GM20431 (cell line): Measurements from ENCODE around the gene CGN.

Experiments
- in situ Hi-C: fragments of 300-500 bp; cut with MseI, MboI; formaldehyde crosslinking; loops from one replicate; pipeline ENCODE4 v1.15.0; 2020; ENCODE audit warnings: low sequenced_read_pairs; ENCODE audit not compliant: unreplicated experiment

The CGN gene

DNA sequence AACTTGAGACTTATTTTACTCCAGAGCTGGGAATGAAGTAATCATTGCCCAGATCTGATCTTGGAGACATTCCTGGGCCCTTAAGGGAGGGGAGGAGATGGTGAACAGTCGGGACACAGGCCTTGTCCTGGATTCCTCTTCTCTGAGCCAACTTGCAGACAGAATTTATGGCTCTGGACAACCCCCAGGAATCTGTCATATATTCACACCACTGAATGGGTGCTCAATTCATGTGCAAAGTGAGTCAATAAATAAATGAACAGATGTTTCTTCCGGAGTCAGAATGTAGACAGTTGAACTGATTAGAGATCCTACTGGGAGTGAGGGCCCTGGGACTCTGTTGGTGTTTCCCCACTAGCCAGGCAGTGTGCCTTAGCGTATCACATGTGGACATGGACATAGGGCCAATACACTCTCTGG is 31.5 kb downstream of the CGN start:
- in situ Hi-C loops = no loop called here

DNA sequence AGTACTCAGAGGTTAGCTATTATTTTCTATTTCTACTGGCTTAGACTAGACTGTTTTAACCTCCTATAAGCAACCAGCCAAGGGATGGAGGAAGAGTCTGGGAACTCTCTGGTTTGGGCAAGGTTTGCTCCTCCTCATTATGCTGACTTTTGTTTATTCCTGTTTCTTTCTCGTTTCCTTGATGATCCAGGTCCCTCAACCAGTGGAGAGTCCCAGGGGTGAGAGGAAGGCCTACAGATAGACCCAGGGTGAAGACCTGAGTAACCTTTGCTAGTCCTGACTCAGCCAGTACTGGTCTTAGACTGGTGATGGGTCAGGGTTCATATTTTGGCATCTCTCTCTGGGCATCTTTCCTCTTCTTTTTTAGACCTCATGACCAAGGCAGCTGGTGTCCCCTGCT is 34.4 kb downstream of the CGN start:
- in situ Hi-C loops = no loop called here

DNA sequence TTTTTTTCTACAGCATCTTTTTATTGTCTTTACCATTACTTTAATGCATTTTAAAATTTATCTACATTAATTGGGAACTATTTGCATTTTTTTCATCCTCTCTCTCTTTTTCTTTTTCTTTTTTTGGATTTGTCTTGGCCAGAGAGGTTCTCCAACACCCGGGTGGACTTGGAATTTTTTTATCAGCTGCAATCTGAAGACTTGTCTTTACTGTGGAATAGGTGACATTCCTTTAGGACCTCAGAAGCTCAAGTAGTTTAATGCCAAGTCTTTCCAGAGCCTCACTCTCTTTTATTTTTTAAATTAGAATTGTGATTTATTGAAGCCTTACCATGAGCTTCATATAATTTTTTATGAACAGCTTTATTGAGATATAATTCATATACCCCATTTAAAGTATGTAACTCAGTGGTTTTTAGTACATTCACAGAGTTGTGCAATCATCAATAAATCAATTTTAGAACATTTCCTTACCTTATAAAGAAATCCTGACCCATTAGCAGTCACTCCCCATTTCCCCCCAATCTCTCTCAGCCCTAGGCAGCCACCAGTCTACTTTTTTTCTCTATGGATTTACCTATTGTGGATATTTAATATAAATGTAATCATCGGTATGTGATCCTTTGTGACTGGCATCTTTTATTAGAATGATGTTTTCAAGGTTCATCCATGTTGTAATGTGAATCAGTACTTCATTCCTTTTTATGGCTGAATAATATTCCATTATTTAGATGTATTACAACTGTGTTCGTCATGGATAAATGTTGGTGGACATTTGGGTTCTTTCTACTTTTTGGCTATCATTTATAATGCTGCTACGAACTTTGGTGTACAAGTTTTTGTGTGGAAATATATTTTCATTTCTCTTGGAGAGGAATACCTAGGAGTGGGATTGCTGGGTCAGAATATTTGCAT is 35.1 kb downstream of the CGN start:
- in situ Hi-C loops = no loop called here

- in situ Hi-C loops = no loop called here
These were observed 36.1 kb downstream of the CGN start for GRCh38 chr1:151547119-151547899.

DNA sequence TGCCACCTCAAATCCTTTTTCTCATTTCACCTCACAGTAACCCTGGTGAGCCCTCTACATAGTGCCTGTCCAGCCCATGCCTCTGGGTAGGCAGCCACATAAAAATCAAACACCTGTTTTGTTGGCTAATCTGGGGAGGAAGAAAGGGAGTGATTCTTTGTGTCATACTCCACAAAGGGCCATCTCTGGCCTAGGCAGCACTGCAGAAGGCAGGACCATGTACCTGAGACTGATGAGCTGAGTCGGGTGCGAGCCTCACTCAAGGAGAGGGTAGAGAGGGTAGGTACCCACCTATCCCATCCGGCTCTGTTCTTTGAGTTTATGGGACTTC is 36.7 kb downstream of the CGN start:
- in situ Hi-C loops = no loop called here

DNA sequence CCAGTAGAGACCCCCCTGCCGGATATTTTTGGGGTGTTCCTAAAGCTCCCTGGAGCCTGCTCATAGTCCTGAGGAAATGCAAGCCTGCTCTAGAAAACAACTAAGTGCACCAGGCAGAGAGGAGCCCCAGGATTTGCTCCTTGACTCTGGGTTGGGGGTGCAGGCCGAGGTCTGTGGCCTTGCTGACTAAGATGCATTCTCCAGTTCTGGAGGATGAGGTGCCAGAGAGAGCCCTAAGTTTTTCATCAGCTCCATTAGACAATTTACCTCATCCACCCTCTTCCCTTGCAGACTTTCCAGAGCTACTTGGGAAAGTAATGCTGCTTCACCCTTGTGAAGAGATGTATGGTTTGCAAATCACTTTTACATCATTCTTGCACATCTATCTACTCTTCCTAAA is 38.0 kb downstream of the CGN start:
- in situ Hi-C loops = no loop called here

DNA sequence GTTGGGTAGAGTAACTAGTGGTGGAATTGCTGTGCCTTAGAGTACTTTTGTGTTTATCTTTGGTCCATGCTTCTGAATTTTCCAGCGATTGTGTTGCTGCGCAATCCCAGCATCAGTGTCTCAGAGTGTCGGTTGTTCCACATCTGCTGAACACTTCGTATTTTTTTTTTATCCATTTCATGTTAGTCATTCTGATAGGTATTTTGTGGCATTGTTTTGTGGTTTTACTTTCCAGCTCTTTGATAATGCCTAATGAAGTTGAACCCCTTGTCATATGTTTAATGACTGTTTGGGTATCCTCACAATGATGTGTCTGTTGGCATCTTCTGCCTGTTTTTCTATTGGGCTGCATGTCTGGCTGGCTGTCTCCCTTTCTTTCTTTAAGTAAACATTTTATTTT is 42.5 kb downstream of the CGN start:
- in situ Hi-C loops = no loop called here

- in situ Hi-C loops = no loop called here
These were observed 44.9 kb downstream of the CGN start for GRCh38 chr1:151556052-151556451.

DNA sequence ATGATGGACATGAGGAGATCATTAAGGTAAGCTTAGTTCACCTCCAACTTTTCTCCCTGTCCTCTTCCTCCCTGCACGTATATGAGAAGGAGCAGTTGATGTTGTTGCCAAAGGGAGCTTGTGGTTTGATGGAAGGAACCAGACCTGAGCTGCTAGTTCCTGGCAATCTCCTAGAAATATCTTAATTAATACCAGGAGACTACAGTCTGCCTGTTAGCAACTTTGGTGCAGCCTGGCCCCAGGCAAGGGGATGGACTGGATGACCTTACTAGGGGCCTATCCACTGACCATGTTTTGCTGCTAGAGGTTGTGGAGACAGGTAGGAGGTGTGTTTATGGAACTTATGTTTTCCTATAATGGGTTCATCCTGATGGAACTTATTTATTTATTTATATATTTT is 51.5 kb downstream of the CGN start:
- in situ Hi-C loops = no loop called here

DNA sequence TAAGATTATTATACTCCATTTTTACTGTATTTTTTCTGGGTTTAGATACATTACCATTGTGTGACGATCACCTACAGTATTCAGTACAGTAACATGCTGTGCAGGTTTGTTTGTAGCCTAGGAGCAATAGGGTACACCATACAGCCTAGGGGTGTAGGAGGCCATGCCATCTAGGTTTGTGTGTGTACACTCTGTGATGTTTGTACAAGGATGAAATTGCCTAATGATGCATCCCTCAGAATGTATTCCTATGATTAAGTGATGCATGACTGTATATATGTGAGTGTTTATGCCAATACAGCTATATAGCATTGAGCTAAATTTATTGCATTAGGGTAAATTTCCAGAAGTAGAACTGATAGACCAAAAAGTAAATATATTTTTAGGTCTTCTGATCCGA is 52.2 kb downstream of the CGN start:
- in situ Hi-C loops = no loop called here

GRCh38 chr1:151565502-151566189 is 54.5 kb downstream of the CGN start:
- in situ Hi-C loops = no loop called here

- in situ Hi-C loops = no loop called here
These were observed 57.5 kb downstream of the CGN start for GRCh38 chr1:151568626-151569088.

- in situ Hi-C loops = no loop called here
These were observed 59.6 kb downstream of the CGN start for GRCh38 chr1:151570819-151571218.

DNA sequence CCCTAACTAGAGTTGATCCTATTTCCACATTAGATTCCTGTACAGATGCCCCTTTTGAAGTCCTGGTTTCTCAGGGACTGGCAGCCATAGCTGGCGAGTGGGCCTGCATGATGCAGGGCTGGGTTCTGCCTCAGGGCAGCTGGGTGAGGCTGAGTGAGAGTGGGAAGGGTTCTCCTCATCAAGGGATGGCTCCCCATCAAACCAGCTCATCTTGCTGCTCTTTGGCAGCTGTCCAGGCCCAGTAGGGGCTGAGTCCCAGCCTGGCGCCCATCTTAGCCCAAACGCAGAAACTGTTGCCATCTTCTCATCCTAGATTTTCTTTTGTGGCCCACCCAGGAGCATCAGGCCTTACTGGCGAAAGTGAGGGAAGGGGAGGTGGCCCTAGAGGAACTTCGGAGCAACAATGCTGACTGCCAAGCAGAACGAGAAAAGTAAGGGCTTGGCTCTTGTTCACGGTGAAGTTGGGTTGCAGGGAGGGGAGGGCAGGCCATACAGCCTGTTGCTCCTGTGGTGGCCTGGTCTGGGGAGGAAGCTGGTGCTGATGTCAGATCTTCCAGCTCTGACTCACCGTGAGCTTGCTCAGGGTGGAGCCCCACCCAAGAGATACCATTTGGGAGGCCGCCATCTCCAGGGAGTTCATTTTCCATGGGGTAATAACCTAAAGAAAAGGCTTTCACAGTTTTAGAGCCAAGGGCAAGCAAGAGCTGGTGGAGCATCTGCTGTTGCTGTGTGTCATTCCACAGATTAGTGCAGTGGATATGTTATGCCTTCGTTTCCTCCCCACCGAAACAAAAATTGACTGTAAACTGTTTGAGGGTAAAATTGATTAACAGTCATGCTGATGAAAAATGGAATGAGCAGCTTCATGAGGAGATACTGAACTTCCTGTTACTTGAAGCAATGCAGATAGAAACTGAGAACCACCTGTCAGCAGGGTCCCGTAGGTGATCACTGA is 63.7 kb downstream of the CGN start:
- in situ Hi-C loops = no loop called here

DNA sequence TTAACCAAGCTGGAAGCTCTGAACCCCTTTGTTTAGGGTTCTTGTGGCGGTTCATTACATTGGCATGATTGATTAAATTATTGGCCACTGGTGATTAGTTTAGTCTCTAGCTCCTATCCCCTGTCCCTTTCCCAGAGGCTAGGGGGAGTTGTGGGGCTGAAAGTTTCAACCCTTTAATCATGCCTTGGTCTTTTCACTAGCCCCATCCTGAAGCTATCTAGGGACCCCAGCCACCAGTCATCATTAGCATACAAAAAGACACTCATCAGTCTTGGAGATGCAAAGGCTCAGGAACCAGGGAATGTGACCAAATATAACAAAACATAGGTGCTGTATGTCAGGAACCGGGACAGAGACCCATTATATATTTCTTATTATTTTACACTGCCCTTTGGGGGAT is 66.0 kb downstream of the CGN start:
- in situ Hi-C loops = no loop called here

DNA sequence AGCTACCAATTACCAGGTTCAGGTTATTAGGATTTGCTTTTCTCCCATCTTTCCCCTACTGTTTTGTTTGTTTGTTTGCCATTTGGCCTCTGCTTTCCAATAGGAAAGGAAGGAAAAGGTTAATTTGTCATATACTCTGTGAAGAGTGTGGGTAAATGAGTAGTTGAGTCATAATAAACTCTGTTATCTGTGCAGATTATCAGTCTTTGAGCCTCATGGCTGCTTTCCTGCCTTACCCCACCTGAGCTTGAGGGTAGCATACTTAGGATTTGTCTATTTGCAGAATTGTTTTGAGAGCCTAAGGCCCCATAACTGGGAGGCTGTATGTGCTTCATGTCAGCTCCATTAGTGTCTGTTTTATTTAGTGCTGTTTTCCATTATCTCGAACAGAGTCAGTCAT is 67.8 kb downstream of the CGN start:
- in situ Hi-C loops = no loop called here

- in situ Hi-C loops = no loop called here
These were observed 68.4 kb downstream of the CGN start for GRCh38 chr1:151579436-151580225.

DNA sequence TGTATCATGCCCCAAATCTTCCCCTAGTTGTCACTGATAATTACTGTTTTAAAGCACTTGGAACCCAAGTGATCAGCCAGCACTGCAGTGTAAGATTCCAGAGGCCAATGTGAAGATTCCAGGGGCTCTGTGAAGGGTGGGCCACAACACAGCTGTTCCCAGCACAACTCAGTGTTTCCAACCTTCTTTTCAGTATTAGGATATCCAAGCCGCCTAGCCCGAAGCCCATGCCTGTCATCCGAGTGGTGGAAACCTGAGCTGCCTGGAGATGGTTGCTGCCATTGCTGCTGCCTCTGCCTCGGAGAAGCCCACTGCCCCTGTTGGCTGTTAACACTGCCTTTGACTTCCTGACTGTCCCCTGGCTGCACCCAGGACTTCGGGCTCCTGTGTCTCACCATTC is 70.3 kb downstream of the CGN start:
- in situ Hi-C loops = no loop called here

- in situ Hi-C loops = no loop called here
These were observed 70.7 kb downstream of the CGN start for GRCh38 chr1:151581921-151582320.
